ENCODE results near the gene NDST1.

GRCh38 chr5:150589862-150590601 lies 82.1 kb downstream of the NDST1 start:
- TF ChIP-seq CTCF (conservative IDR thresholded peaks at IDR 0.05; ENCODE audit: low read depth, low read length) (no peak), EZH2 (IDR thresholded peaks at IDR 0.05; ENCODE audit: low read length, unreplicated experiment) (no peak), EZH2phosphoT487 (IDR thresholded peaks at IDR 0.05; ENCODE audit: borderline replicate concordance, low read length) (no peak)
